Measurements from ENCODE around the gene LYVE1.

The LYVE1 gene

GRCh38 chr11:10524471-10524870 lies 44.0 kb downstream of the LYVE1 start:
- Histone ChIP-seq H3K9me3 (ENCODE audit: control insufficient read depth, low read length) (no peaks in the 10 kb centered on the region), H3K4me1 (ENCODE audit: control insufficient read depth, insufficient read depth, low read length, poor library complexity, severe bottlenecking) (peaks cover 6% of the 10 kb centered on the region), H3K27ac (ENCODE audit: low read depth, low read length, severe bottlenecking) (no peak overlapping the region), H3K36me3 (ENCODE audit: control insufficient read depth, insufficient read depth, low read length) (peaks cover 58% of the 10 kb centered on the region), H3K4me3 (ENCODE audit: extremely low read depth, insufficient read depth, low read length, poor library complexity, severe bottlenecking) (no peak overlapping the region)
- no CpG with 5 or more reads among the region's 1 CpG for WGBS, 2 experiments (ENCODE audit: insufficient coverage in 2 of 2)

- H3K4me1 ChIP-seq (ENCODE audit: control insufficient read depth, insufficient read depth, low read length, poor library complexity, severe bottlenecking): peaks cover 6% of the 10 kb centered on the region
- WGBS, 2 experiments (ENCODE audit: insufficient coverage in 2 of 2): 97 to 100% methylated on average over 2 of the region's 2 CpGs
- no peak overlapping the region for H3K4me3 ChIP-seq (ENCODE audit: extremely low read depth, insufficient read depth, low read length, poor library complexity, severe bottlenecking)
- peaks cover 55% of the 10 kb centered on the region for H3K36me3 ChIP-seq (ENCODE audit: control insufficient read depth, insufficient read depth, low read length)
- no peak overlapping the region for H3K27ac ChIP-seq (ENCODE audit: low read depth, low read length, severe bottlenecking)
- no peaks in the 10 kb centered on the region for H3K9me3 ChIP-seq (ENCODE audit: control insufficient read depth, low read length)
Measured at GRCh38 chr11:10522921-10523320, 45.5 kb downstream of the LYVE1 start.

- H3K36me3 ChIP-seq (ENCODE audit: control insufficient read depth, insufficient read depth, low read length): peaks cover 49% of the 10 kb centered on the region
- no peaks in the 10 kb centered on the region for H3K9me3 ChIP-seq (ENCODE audit: control insufficient read depth, low read length)
- H3K4me3 ChIP-seq (ENCODE audit: extremely low read depth, insufficient read depth, low read length, poor library complexity, severe bottlenecking): no peak overlapping the region
- no CpG with 5 or more reads among the region's 1 CpG for WGBS, 2 experiments (ENCODE audit: insufficient coverage in 2 of 2)
- H3K4me1 ChIP-seq (ENCODE audit: control insufficient read depth, insufficient read depth, low read length, poor library complexity, severe bottlenecking): peaks cover 3% of the 10 kb centered on the region
- no peak overlapping the region for H3K27ac ChIP-seq (ENCODE audit: low read depth, low read length, severe bottlenecking)
Measured at GRCh38 chr11:10522276-10522675, 46.2 kb downstream of the LYVE1 start.

GRCh38 chr11:10520562-10520961 lies 47.9 kb downstream of the LYVE1 start:
- Histone ChIP-seq H3K36me3 (ENCODE audit: control insufficient read depth, insufficient read depth, low read length) (peaks cover 38% of the 10 kb centered on the region), H3K27ac (ENCODE audit: low read depth, low read length, severe bottlenecking) (no peak overlapping the region), H3K4me1 (ENCODE audit: control insufficient read depth, insufficient read depth, low read length, poor library complexity, severe bottlenecking) (no peaks in the 10 kb centered on the region), H3K4me3 (ENCODE audit: extremely low read depth, insufficient read depth, low read length, poor library complexity, severe bottlenecking) (no peak overlapping the region), H3K9me3 (ENCODE audit: control insufficient read depth, low read length) (no peaks in the 10 kb centered on the region)
- WGBS, 2 experiments (ENCODE audit: insufficient coverage in 2 of 2): 100% methylated on average over 1 of the region's 2 CpGs; no CpG with 5 or more reads in 1 of the 2 experiments

GRCh38 chr11:10519630-10520029 lies 48.8 kb downstream of the LYVE1 start:
- no peak overlapping the region for H3K4me3 ChIP-seq (ENCODE audit: extremely low read depth, insufficient read depth, low read length, poor library complexity, severe bottlenecking)
- H3K27ac ChIP-seq (ENCODE audit: low read depth, low read length, severe bottlenecking): no peak overlapping the region
- no peaks in the 10 kb centered on the region for H3K9me3 ChIP-seq (ENCODE audit: control insufficient read depth, low read length)
- no peaks in the 10 kb centered on the region for H3K4me1 ChIP-seq (ENCODE audit: control insufficient read depth, insufficient read depth, low read length, poor library complexity, severe bottlenecking)
- H3K36me3 ChIP-seq (ENCODE audit: control insufficient read depth, insufficient read depth, low read length): peaks cover 31% of the 10 kb centered on the region
- WGBS, 2 experiments (ENCODE audit: insufficient coverage in 2 of 2): 90 to 100% methylated on average over 1 to 2 of the region's 2 CpGs

GRCh38 chr11:10518891-10519290 lies 49.6 kb downstream of the LYVE1 start:
- H3K4me3 ChIP-seq (ENCODE audit: extremely low read depth, insufficient read depth, low read length, poor library complexity, severe bottlenecking): no peak overlapping the region
- no peaks in the 10 kb centered on the region for H3K4me1 ChIP-seq (ENCODE audit: control insufficient read depth, insufficient read depth, low read length, poor library complexity, severe bottlenecking)
- WGBS, 2 experiments (ENCODE audit: insufficient coverage in 2 of 2): no CpG with 5 or more reads among the region's 2 CpGs
- peaks cover 23% of the 10 kb centered on the region for H3K36me3 ChIP-seq (ENCODE audit: control insufficient read depth, insufficient read depth, low read length)
- no peaks in the 10 kb centered on the region for H3K9me3 ChIP-seq (ENCODE audit: control insufficient read depth, low read length)
- no peak overlapping the region for H3K27ac ChIP-seq (ENCODE audit: low read depth, low read length, severe bottlenecking)

GRCh38 chr11:10518123-10518522 lies 50.3 kb downstream of the LYVE1 start:
- Histone ChIP-seq H3K4me3 (ENCODE audit: extremely low read depth, insufficient read depth, low read length, poor library complexity, severe bottlenecking) (no peak overlapping the region), H3K9me3 (ENCODE audit: control insufficient read depth, low read length) (no peaks in the 10 kb centered on the region), H3K27ac (ENCODE audit: low read depth, low read length, severe bottlenecking) (no peak overlapping the region), H3K36me3 (ENCODE audit: control insufficient read depth, insufficient read depth, low read length) (peaks cover 18% of the 10 kb centered on the region), H3K4me1 (ENCODE audit: control insufficient read depth, insufficient read depth, low read length, poor library complexity, severe bottlenecking) (no peaks in the 10 kb centered on the region)

- H3K4me1 ChIP-seq (ENCODE audit: control insufficient read depth, insufficient read depth, low read length, poor library complexity, severe bottlenecking): peaks cover 2% of the 10 kb centered on the region
- peaks cover 9% of the 10 kb centered on the region for H3K36me3 ChIP-seq (ENCODE audit: control insufficient read depth, insufficient read depth, low read length)
- WGBS, 2 experiments (ENCODE audit: insufficient coverage in 2 of 2): no CpG with 5 or more reads among the region's 3 CpGs
- no peaks in the 10 kb centered on the region for H3K9me3 ChIP-seq (ENCODE audit: control insufficient read depth, low read length)
- H3K4me3 ChIP-seq (ENCODE audit: extremely low read depth, insufficient read depth, low read length, poor library complexity, severe bottlenecking): no peak overlapping the region
- no peak overlapping the region for H3K27ac ChIP-seq (ENCODE audit: low read depth, low read length, severe bottlenecking)
Measured at GRCh38 chr11:10515418-10515817, 53.0 kb downstream of the LYVE1 start.

GRCh38 chr11:10514709-10515108 lies 53.8 kb downstream of the LYVE1 start:
- Histone ChIP-seq H3K9me3 (ENCODE audit: control insufficient read depth, low read length) (no peaks in the 10 kb centered on the region), H3K4me1 (ENCODE audit: control insufficient read depth, insufficient read depth, low read length, poor library complexity, severe bottlenecking) (peaks cover 2% of the 10 kb centered on the region), H3K27ac (ENCODE audit: low read depth, low read length, severe bottlenecking) (no peak overlapping the region), H3K4me3 (ENCODE audit: extremely low read depth, insufficient read depth, low read length, poor library complexity, severe bottlenecking) (no peak overlapping the region), H3K36me3 (ENCODE audit: control insufficient read depth, insufficient read depth, low read length) (peaks cover 4% of the 10 kb centered on the region)
- WGBS, 2 experiments (ENCODE audit: insufficient coverage in 2 of 2): 83% methylated on average over 1 of the region's 2 CpGs; no CpG with 5 or more reads in 1 of the 2 experiments

GRCh38 chr11:10514202-10514601 lies 54.3 kb downstream of the LYVE1 start:
- no peaks in the 10 kb centered on the region for H3K9me3 ChIP-seq (ENCODE audit: control insufficient read depth, low read length)
- H3K4me3 ChIP-seq (ENCODE audit: extremely low read depth, insufficient read depth, low read length, poor library complexity, severe bottlenecking): no peak overlapping the region
- H3K27ac ChIP-seq (ENCODE audit: low read depth, low read length, severe bottlenecking): no peak overlapping the region
- no peaks in the 10 kb centered on the region for H3K36me3 ChIP-seq (ENCODE audit: control insufficient read depth, insufficient read depth, low read length)
- H3K4me1 ChIP-seq (ENCODE audit: control insufficient read depth, insufficient read depth, low read length, poor library complexity, severe bottlenecking): peaks cover 2% of the 10 kb centered on the region
- no CpG with 5 or more reads among the region's 2 CpGs for WGBS, 2 experiments (ENCODE audit: insufficient coverage in 2 of 2)

GRCh38 chr11:10511181-10511621 lies 57.3 kb downstream of the LYVE1 start:
- 30 to 68% methylated on average over 3 to 5 of the region's 10 CpGs for WGBS, 2 experiments (ENCODE audit: insufficient coverage in 2 of 2)
- peaks cover under 1% of the 10 kb centered on the region for H3K36me3 ChIP-seq (ENCODE audit: control insufficient read depth, insufficient read depth, low read length)
- H3K9me3 ChIP-seq (ENCODE audit: control insufficient read depth, low read length): no peaks in the 10 kb centered on the region
- peaks cover 2% of the 10 kb centered on the region for H3K4me1 ChIP-seq (ENCODE audit: control insufficient read depth, insufficient read depth, low read length, poor library complexity, severe bottlenecking)
- no peak overlapping the region for H3K27ac ChIP-seq (ENCODE audit: low read depth, low read length, severe bottlenecking)
- no peak overlapping the region for H3K4me3 ChIP-seq (ENCODE audit: extremely low read depth, insufficient read depth, low read length, poor library complexity, severe bottlenecking)
